ENCODE results near the gene PLCL1.

Gene PLCL1

DNA sequence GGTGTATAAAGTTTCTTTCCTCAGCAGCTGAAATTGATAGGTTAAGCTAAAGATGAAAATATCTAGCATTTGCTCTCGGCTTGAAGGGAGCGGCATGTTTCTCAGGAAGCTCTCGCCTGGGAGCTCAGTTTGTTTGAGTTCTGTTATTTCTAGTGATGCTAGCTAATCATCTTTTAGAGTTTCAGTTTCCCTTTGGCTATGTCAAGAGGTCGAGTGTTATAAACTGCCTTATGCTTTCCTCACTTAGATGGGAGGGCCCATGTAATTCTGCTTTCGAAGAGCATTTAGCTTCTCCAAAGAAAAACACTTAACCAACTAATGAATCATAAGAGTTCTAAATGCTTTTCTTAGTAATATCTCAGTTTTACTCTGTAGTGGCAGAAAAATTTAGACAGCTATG lies 33.6 kb downstream of the PLCL1 start:
- no peak overlapping the region for H3K9ac ChIP-seq (ENCODE audit: low read length)
- no peak for TF ChIP-seq EZH2 (IDR thresholded peaks at IDR 0.05; ENCODE audit: borderline replicate concordance, low read length)
- TF ChIP-seq, protein P1, sequence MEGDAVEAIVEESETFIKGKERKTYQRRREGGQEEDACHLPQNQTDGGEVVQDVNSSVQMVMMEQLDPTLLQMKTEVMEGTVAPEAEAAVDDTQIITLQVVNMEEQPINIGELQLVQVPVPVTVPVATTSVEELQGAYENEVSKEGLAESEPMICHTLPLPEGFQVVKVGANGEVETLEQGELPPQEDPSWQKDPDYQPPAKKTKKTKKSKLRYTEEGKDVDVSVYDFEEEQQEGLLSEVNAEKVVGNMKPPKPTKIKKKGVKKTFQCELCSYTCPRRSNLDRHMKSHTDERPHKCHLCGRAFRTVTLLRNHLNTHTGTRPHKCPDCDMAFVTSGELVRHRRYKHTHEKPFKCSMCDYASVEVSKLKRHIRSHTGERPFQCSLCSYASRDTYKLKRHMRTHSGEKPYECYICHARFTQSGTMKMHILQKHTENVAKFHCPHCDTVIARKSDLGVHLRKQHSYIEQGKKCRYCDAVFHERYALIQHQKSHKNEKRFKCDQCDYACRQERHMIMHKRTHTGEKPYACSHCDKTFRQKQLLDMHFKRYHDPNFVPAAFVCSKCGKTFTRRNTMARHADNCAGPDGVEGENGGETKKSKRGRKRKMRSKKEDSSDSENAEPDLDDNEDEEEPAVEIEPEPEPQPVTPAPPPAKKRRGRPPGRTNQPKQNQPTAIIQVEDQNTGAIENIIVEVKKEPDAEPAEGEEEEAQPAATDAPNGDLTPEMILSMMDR (IDR thresholded peaks at IDR 0.05; ENCODE audit: low read length): no peak

DNA sequence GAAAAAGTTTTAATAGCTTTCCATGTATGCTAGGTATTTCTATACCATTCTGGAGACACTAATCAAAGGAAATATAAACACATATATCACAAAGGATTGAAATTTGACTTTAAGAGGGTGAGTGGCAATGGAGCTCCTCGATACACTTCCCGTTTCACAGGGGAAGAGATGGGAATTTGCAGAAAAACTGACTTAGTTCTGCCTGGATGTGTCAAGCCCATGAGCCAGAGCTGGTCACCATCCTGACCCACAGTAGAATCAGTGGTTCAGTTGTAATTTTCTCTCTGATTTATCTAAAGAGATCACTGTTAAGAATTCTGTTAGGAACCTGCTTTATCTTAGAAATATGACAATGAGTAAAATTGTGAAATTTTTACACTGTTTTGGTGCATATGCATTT lies 34.2 kb downstream of the PLCL1 start:
- no peak overlapping the region for H3K9ac ChIP-seq (ENCODE audit: low read length)
- no peaks in the 10 kb centered on the region for H3K4me1 ChIP-seq (ENCODE audit: insufficient read depth, low read length, severe bottlenecking)
- H3K27ac ChIP-seq (ENCODE audit: low read depth, low read length, poor library complexity, severe bottlenecking): no peak overlapping the region
- no peaks in the 10 kb centered on the region for H3K9me3 ChIP-seq (ENCODE audit: low read length)
- H2AFZ ChIP-seq (ENCODE audit: low read length): no peak overlapping the region
- no peaks in the 10 kb centered on the region for H3K27me3 ChIP-seq (ENCODE audit: insufficient read depth, low read length)
- H3K4me3 ChIP-seq (ENCODE audit: low read depth, low read length, poor library complexity, severe bottlenecking): no peak overlapping the region
- TF ChIP-seq, protein P1 (IDR thresholded peaks at IDR 0.05; ENCODE audit: low read length): no peak
- no peak for TF ChIP-seq EZH2 (IDR thresholded peaks at IDR 0.05; ENCODE audit: borderline replicate concordance, low read length)
- no peak overlapping the region for H3K4me2 ChIP-seq (ENCODE audit: low read length)
- H3K9me2 ChIP-seq (ENCODE audit: low read depth, low read length): no peaks in the 10 kb centered on the region
- no peaks in the 10 kb centered on the region for H3F3A ChIP-seq (ENCODE audit: insufficient read depth, low read length)
- H3K79me2 ChIP-seq (ENCODE audit: insufficient read depth, low read length): no peaks in the 10 kb centered on the region
- no peaks in the 10 kb centered on the region for H4K20me1 ChIP-seq (ENCODE audit: insufficient read depth, low read length)
- no peaks in the 10 kb centered on the region for H3K36me3 ChIP-seq (ENCODE audit: insufficient read depth, low read length)

More for the DNA sequence above, 33.6 kb downstream of the PLCL1 start:
- no peak overlapping the region for H3K4me2 ChIP-seq (ENCODE audit: low read length)
- H4K20me1 ChIP-seq (ENCODE audit: insufficient read depth, low read length): no peaks in the 10 kb centered on the region
- H3K27ac ChIP-seq (ENCODE audit: low read depth, low read length, poor library complexity, severe bottlenecking): no peak overlapping the region
- no peak overlapping the region for H2AFZ ChIP-seq (ENCODE audit: low read length)
- H3K27me3 ChIP-seq (ENCODE audit: insufficient read depth, low read length): no peaks in the 10 kb centered on the region
- H3F3A ChIP-seq (ENCODE audit: insufficient read depth, low read length): no peaks in the 10 kb centered on the region
- no peaks in the 10 kb centered on the region for H3K9me3 ChIP-seq (ENCODE audit: low read length)
- H3K4me1 ChIP-seq (ENCODE audit: insufficient read depth, low read length, severe bottlenecking): no peaks in the 10 kb centered on the region
- H3K4me3 ChIP-seq (ENCODE audit: low read depth, low read length, poor library complexity, severe bottlenecking): no peak overlapping the region
- H3K9me2 ChIP-seq (ENCODE audit: low read depth, low read length): no peaks in the 10 kb centered on the region
- H3K79me2 ChIP-seq (ENCODE audit: insufficient read depth, low read length): no peaks in the 10 kb centered on the region
- no peaks in the 10 kb centered on the region for H3K36me3 ChIP-seq (ENCODE audit: insufficient read depth, low read length)

DNA sequence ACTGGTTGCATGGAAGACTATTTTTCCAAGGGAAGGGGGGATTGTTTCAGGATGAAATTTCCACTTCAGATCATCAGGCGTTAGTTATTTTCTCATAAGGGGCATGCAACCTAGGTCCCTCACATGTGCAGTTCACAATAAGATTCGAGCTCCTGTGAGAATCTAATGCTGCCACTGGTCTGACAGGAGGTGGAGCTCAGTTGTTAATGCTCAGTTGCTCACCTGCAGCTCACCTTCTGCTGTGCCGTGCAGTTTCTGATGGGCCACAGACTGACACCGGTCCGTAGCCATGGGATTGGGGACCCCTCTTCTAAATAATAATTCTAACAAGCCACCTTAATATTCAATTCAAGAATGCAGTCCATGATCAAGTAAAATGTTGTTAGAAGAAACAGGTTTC lies 34.9 kb downstream of the PLCL1 start:
- Histone ChIP-seq H2AFZ (ENCODE audit: low read length) (no peak overlapping the region), H3K4me2 (ENCODE audit: low read length) (no peak overlapping the region), H3K27me3 (ENCODE audit: insufficient read depth, low read length) (no peaks in the 10 kb centered on the region), H3K4me1 (ENCODE audit: insufficient read depth, low read length, severe bottlenecking) (no peaks in the 10 kb centered on the region), H3K9me2 (ENCODE audit: low read depth, low read length) (no peaks in the 10 kb centered on the region), H3K9me3 (ENCODE audit: low read length) (no peaks in the 10 kb centered on the region), H3K36me3 (ENCODE audit: insufficient read depth, low read length) (no peaks in the 10 kb centered on the region), H4K20me1 (ENCODE audit: insufficient read depth, low read length) (no peaks in the 10 kb centered on the region), H3F3A (ENCODE audit: insufficient read depth, low read length) (no peaks in the 10 kb centered on the region), H3K9ac (ENCODE audit: low read length) (no peak overlapping the region), H3K27ac (ENCODE audit: low read depth, low read length, poor library complexity, severe bottlenecking) (no peak overlapping the region), H3K79me2 (ENCODE audit: insufficient read depth, low read length) (no peaks in the 10 kb centered on the region), H3K4me3 (ENCODE audit: low read depth, low read length, poor library complexity, severe bottlenecking) (no peak overlapping the region)
- TF ChIP-seq, protein P1 (IDR thresholded peaks at IDR 0.05; ENCODE audit: low read length): no peak
- no peak for TF ChIP-seq EZH2 (IDR thresholded peaks at IDR 0.05; ENCODE audit: borderline replicate concordance, low read length)
